SU-DHL-6 (cell line): ENCODE results near the gene EDAR.

Source experiments
- EZH2phosphoT487 ChIP-seq: fragments of 200-600 bp; sonication (generic), shearing (Covaris generic); conservative IDR thresholded peaks from 2 replicates; pipeline ENCODE4 v1.6.1; 2018; ENCODE audit warnings: mild to moderate bottlenecking, antibody characterized with exemption, low read length, moderate library complexity, mixed read lengths
- TF ChIP-seq, protein P1 (sequence below): fragments of 200-600 bp; sonication (generic); IDR thresholded peaks from one replicate; pipeline ENCODE4 v1.5.1; 2017; ENCODE audit warnings: antibody characterized with exemption, mild to moderate bottlenecking, low read length, moderate library complexity; ENCODE audit not compliant: insufficient read depth, poor library complexity, severe bottlenecking

GRCh38 chr2:109013051-109013450, 24.0 kb upstream of the EDAR start:
- TF ChIP-seq, protein P1, sequence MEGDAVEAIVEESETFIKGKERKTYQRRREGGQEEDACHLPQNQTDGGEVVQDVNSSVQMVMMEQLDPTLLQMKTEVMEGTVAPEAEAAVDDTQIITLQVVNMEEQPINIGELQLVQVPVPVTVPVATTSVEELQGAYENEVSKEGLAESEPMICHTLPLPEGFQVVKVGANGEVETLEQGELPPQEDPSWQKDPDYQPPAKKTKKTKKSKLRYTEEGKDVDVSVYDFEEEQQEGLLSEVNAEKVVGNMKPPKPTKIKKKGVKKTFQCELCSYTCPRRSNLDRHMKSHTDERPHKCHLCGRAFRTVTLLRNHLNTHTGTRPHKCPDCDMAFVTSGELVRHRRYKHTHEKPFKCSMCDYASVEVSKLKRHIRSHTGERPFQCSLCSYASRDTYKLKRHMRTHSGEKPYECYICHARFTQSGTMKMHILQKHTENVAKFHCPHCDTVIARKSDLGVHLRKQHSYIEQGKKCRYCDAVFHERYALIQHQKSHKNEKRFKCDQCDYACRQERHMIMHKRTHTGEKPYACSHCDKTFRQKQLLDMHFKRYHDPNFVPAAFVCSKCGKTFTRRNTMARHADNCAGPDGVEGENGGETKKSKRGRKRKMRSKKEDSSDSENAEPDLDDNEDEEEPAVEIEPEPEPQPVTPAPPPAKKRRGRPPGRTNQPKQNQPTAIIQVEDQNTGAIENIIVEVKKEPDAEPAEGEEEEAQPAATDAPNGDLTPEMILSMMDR: no peak
- TF ChIP-seq EZH2phosphoT487: no peak
